NCI-H2107 treated with DMSO at 0.1 percent for 48 hours (cell line): ENCODE measurements around the gene ACOT11.
A peak's percentile ranks its signal among the peaks of the same experiment; 100 is the strongest.
"Not testable (repeated sequence)": the region's sequence is repeated elsewhere in the genome, so short reads cannot be mapped to it uniquely, and the experiment has no call there.

Source experiments
- DNase-seq: peaks from one replicate; lab custom pipeline; 2025; ENCODE audit not compliant: unreplicated experiment; lab: John Stamatoyannopoulos, UW

Gene ACOT11

GRCh38 chr1:54547601-54548388 lies at the start of gene ACOT11:
Gene ACOT11 (plus strand): TSS chr1:54548228. CDS start chr1:54548310, 82 bp downstream.
- DNase-seq, result no peak

GRCh38 chr1:54498383-54499096 lies 49.5 kb upstream of the ACOT11 start:
- no peak for DNase-seq

- no peak for DNase-seq
Observed at GRCh38 chr1:54499097-54499359, 49.0 kb upstream of the ACOT11 start.

GRCh38 chr1:54499360-54500106 lies 48.5 kb upstream of the ACOT11 start:
- no peak for DNase-seq

GRCh38 chr1:54500107-54500431 lies 48.0 kb upstream of the ACOT11 start:
- DNase-seq, result peak; percentile 47

GRCh38 chr1:54501849-54502248 lies 46.2 kb upstream of the ACOT11 start:
- no peak for DNase-seq

GRCh38 chr1:54502342-54502741 lies 45.7 kb upstream of the ACOT11 start:
- DNase-seq, result no peak

GRCh38 chr1:54506594-54506993 lies 41.4 kb upstream of the ACOT11 start:
- no peak for DNase-seq

- DNase-seq, result no peak
Observed at GRCh38 chr1:54507033-54507870, 40.8 kb upstream of the ACOT11 start.

GRCh38 chr1:54510715-54511270 lies 37.2 kb upstream of the ACOT11 start:
- DNase-seq, result no peak

- DNase-seq, result not testable (repeated sequence)
Observed at GRCh38 chr1:54513921-54514580, 34.0 kb upstream of the ACOT11 start.

GRCh38 chr1:54516249-54516920 lies 31.6 kb upstream of the ACOT11 start:
- no peak for DNase-seq

- no peak for DNase-seq
Observed at GRCh38 chr1:54517496-54517895, 30.5 kb upstream of the ACOT11 start.

GRCh38 chr1:54518489-54518888 lies 29.5 kb upstream of the ACOT11 start:
- no peak for DNase-seq

GRCh38 chr1:54519709-54520108 lies 28.3 kb upstream of the ACOT11 start:
- no peak for DNase-seq

GRCh38 chr1:54520631-54521321 lies 27.3 kb upstream of the ACOT11 start:
- DNase-seq, result no peak

GRCh38 chr1:54526565-54526964 lies 21.5 kb upstream of the ACOT11 start:
- DNase-seq, result not testable (repeated sequence)

GRCh38 chr1:54528613-54529012 lies 19.4 kb upstream of the ACOT11 start:
- DNase-seq, result no peak

GRCh38 chr1:54532033-54532432 lies 16.0 kb upstream of the ACOT11 start:
- no peak for DNase-seq
